Measurements from ENCODE around the gene FAM193A. TPM values are rescaled to one million over a fixed set of nuclear protein-coding genes. Genes with fewer than 3 reads are reported as not detected.

Gene FAM193A
- total and polyA plus RNA-seq, 12 donors, result 7.5 to 20.6 (median 15.9) TPM

DNA sequence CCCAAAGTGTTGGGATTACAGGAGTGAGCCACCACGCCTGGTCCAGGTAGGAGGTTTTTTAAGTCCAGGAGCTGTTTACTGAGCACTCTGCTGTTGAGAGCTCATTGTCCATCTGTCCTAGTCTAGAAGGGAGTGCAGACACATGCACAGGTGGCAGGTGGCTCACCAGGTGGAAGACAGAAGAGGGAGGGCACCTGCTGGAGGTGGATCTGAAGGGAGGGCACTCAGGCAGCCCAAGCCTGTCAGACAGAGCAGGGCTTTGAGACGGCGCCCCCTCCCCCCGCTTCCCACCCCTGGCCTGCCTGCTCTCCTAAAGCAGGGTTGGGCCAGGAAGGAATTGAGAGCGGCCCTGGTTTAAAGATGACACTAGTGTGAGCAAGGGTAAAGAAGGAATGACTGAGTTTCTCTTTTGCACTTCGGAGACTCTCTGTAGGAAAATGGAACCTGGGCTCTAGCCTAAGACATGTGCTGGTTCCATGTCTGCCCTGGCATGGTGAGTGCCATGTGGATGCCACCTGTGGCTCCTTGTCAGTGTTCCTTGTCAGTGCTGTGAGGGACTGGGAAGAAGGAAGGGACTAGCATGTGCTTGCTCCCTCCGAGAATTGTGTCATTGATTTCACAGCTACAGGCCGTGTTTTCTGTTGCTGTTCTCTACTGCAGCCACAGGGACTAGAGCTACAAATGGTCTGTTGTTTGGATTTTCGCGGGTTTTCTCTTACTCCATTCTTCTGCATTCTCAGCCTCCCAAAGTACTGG, 111.1 kb downstream of the FAM193A start:
- Histone ChIP-seq H3K36me3 (peaks cover 0 to 99% (median 45%) of the 10 kb centered on the region in 9 donors), H3K9me3 (no peaks in the 10 kb centered on the region), H3K27me3 (no peaks in the 10 kb centered on the region), H3K4me1 (no peaks in the 10 kb centered on the region), H3K4me3 (no peak overlapping the region), H3K27ac (no peak overlapping the region)
- intact Hi-C loops (cut with DNase I), result no loop called here
- TF ChIP-seq, protein P1, sequence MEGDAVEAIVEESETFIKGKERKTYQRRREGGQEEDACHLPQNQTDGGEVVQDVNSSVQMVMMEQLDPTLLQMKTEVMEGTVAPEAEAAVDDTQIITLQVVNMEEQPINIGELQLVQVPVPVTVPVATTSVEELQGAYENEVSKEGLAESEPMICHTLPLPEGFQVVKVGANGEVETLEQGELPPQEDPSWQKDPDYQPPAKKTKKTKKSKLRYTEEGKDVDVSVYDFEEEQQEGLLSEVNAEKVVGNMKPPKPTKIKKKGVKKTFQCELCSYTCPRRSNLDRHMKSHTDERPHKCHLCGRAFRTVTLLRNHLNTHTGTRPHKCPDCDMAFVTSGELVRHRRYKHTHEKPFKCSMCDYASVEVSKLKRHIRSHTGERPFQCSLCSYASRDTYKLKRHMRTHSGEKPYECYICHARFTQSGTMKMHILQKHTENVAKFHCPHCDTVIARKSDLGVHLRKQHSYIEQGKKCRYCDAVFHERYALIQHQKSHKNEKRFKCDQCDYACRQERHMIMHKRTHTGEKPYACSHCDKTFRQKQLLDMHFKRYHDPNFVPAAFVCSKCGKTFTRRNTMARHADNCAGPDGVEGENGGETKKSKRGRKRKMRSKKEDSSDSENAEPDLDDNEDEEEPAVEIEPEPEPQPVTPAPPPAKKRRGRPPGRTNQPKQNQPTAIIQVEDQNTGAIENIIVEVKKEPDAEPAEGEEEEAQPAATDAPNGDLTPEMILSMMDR (IDR thresholded peaks at IDR 0.05), result no peak
- ATAC-seq (no peak), DNase-seq (no peak)
- WGBS, 2 donors, result 90 to 95% methylated on average over 10 of the region's 10 CpGs

DNA sequence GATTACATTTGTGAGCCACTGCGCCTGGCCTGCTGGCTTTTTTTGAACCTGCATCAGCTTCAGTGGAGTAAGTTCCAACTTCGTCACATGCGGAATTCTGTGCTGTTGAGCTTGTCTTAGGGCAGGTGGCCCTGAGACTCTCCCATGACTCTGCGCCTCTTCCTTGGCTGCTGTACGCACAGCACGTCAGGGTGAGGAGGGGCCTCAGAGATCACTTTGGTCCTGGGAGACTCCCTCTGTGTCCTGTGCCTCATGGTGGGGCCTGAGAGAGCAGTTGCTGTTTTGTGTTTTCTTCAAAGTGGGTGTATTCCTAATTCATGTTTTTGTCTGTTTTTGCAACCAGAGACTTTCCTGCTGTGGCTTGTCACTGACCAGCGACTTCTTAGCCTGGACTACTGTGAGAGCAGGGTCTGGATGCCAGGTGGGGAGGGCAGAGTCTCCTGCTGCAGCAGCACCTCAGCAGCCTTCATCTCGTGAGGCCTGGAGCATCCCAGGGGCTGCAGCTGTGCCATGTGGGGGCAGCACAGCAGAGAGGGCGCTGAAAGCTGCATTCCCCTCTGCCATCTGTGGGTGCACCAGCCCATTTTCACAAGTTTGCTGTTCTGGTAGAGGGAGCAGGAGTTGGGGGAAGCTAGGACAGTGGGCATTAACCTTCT, 111.8 kb downstream of the FAM193A start:
- Histone ChIP-seq H3K27me3 (no peaks in the 10 kb centered on the region), H3K9me3 (no peaks in the 10 kb centered on the region), H3K4me1 (no peaks in the 10 kb centered on the region), H3K27ac (no peak overlapping the region), H3K4me3 (no peak overlapping the region), H3K36me3 (peaks cover 0 to 98% (median 45%) of the 10 kb centered on the region in 9 donors)
- TF ChIP-seq, protein P1 (IDR thresholded peaks at IDR 0.05), result no peak
- DNase-seq (no peak), ATAC-seq (no peak)
- intact Hi-C loops (cut with DNase I), result no loop called here
- 91 to 94% methylated on average over 9 of the region's 9 CpGs for WGBS, 2 donors

DNA sequence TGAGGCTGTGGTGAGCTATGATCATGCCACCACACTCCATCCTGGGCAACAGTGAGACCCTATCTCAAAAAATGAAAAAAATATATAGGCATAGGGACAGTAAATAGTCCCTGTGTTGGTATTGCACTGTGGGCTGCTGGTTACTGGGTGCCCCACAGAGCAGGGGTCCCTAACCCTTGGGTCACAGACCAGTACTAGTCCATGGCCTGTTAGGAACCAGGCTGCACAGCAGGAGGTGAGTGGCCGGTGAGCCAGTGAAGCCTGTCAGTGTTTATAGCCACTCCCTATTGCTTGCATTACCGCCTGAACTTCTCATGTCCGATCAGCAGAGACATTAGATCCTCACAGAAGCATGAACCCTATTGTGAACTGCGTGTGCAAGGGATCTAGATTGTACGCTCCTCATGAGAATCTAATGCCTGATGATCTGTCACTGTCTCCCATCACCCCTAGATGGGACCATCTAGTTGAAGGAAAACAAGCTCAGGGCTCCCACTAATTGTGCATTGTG, 113.2 kb downstream of the FAM193A start:
- no peak overlapping the region for H3K27ac ChIP-seq
- no peaks in the 10 kb centered on the region for H3K27me3 ChIP-seq
- H3K9me3 ChIP-seq, result no peaks in the 10 kb centered on the region
- DNase-seq (no peak), ATAC-seq (no peak)
- peaks cover 0 to 96% (median 41%) of the 10 kb centered on the region in 9 donors for H3K36me3 ChIP-seq
- TF ChIP-seq, protein P1 (IDR thresholded peaks at IDR 0.05), result no peak
- no peaks in the 10 kb centered on the region for H3K4me1 ChIP-seq
- intact Hi-C loops (cut with DNase I), result no loop called here
- WGBS, 2 donors, result 95 to 98% methylated on average over 5 of the region's 5 CpGs
- no peak overlapping the region for H3K4me3 ChIP-seq

DNA sequence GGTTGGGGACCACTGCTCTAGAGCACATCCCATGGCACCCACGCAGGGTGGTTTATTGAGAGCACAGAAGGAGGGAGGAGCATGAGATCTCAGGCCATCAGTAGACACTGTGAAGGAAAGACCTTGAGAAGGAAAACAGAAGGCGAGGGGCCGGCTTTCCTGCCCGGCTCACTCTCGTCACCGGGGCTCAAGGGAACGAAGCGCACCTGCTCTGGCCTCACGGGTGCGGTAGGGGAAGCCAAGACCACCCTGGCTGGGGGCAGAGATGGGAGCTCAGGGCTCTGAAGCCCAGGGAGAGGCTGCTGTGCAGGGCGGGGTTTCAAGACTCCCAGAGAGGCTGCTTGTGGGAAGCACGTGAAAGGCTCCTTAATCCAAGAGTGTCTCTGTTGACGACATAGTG, 113.8 kb downstream of the FAM193A start:
- H3K9me3 ChIP-seq, result no peaks in the 10 kb centered on the region
- no peaks in the 10 kb centered on the region for H3K27me3 ChIP-seq
- H3K27ac ChIP-seq, result no peak overlapping the region
- TF ChIP-seq, protein P1 (IDR thresholded peaks at IDR 0.05), result no peak
- no peak for DNase-seq
- H3K36me3 ChIP-seq, result peaks cover 0 to 90% (median 39%) of the 10 kb centered on the region in 9 donors
- ATAC-seq, result no peak
- no peaks in the 10 kb centered on the region for H3K4me1 ChIP-seq
- intact Hi-C loops (cut with DNase I), result no loop called here
- 97% methylated on average over 13 of the region's 13 CpGs for WGBS, 2 donors
- H3K4me3 ChIP-seq, result no peak overlapping the region

All from heart right ventricle (tissue), 16 donors.